SKM-1 (cell line): ENCODE data around the gene LRRC71.

Experiments used
- DNase-seq: peaks from one replicate; lab custom pipeline; 2025; ENCODE audit not compliant: unreplicated experiment; lab: John Stamatoyannopoulos, UW

The LRRC71 gene

GRCh38 chr1:156945881-156946661, 25.6 kb downstream of the LRRC71 start:
- DNase-seq = no peak

GRCh38 chr1:156947127-156947526, 26.7 kb downstream of the LRRC71 start:
- no peak for DNase-seq

- no peak for DNase-seq
Measured at GRCh38 chr1:156947818-156948525, 27.5 kb downstream of the LRRC71 start.

- no peak for DNase-seq
Measured at GRCh38 chr1:156948708-156949107, 28.3 kb downstream of the LRRC71 start.

GRCh38 chr1:156949127-156949526, 28.7 kb downstream of the LRRC71 start:
- no peak for DNase-seq

GRCh38 chr1:156951371-156951770, 30.9 kb downstream of the LRRC71 start:
- no peak for DNase-seq

- DNase-seq = no peak
Measured at GRCh38 chr1:156953571-156953970, 33.1 kb downstream of the LRRC71 start.

- no peak for DNase-seq
Measured at GRCh38 chr1:156956333-156956732, 35.9 kb downstream of the LRRC71 start.

- no peak for DNase-seq
Measured at GRCh38 chr1:156957634-156958033, 37.2 kb downstream of the LRRC71 start.

- no peak for DNase-seq
Measured at GRCh38 chr1:156958247-156958714, 37.8 kb downstream of the LRRC71 start.

- no peak for DNase-seq
Measured at GRCh38 chr1:156959414-156959813, 39.0 kb downstream of the LRRC71 start.

- no peak for DNase-seq
Measured at GRCh38 chr1:156959925-156960324, 39.5 kb downstream of the LRRC71 start.

GRCh38 chr1:156961709-156962108, 41.3 kb downstream of the LRRC71 start:
- DNase-seq = no peak

- peak; percentile 20 for DNase-seq
Measured at GRCh38 chr1:156963621-156964020, 43.2 kb downstream of the LRRC71 start.

- DNase-seq = no peak
Measured at GRCh38 chr1:156964441-156964840, 44.0 kb downstream of the LRRC71 start.

- no peak for DNase-seq
Measured at GRCh38 chr1:156969496-156969895, 49.1 kb downstream of the LRRC71 start.

GRCh38 chr1:156970017-156970416, 49.6 kb downstream of the LRRC71 start:
- DNase-seq = peak; percentile 11

GRCh38 chr1:156973417-156973816, 53.0 kb downstream of the LRRC71 start:
- no peak for DNase-seq

- DNase-seq = no peak
Measured at GRCh38 chr1:156975084-156975483, 54.7 kb downstream of the LRRC71 start.

GRCh38 chr1:156980551-156980950, 60.1 kb downstream of the LRRC71 start:
- DNase-seq = no peak
